GM13976 (cell line): ENCODE results near the gene ARFGAP2.

Experiments used
- DNase-seq: peaks from one replicate; pipeline ENCODE4 v3.0.0; 2012; ENCODE audit warnings: low spot score
- CTCF ChIP-seq: IDR thresholded peaks from 2 replicates; pipeline ENCODE4 v1.5.1; 2012; ENCODE audit warnings: borderline replicate concordance, mild to moderate bottlenecking; ENCODE audit not compliant: insufficient read depth; ENCODE audit errors: extremely low read depth, missing control alignments, control extremely low read depth
- in situ Hi-C: fragments of 300-500 bp; cut with MboI; formaldehyde crosslinking; loops from one replicate; pipeline ENCODE4 v1.12.0; 2022; ENCODE audit warnings: low sequenced_read_pairs, mixed read lengths, inconsistent platforms; ENCODE audit not compliant: unreplicated experiment

ARFGAP2 gene

GRCh38 chr11:47171061-47171838 lies 5.4 kb downstream of the ARFGAP2 start:
- TF ChIP-seq CTCF, result no peak
- in situ Hi-C loops, result no loop called here
- DNase-seq, result no peak

- DNase-seq, result no peak
- in situ Hi-C loops, result no loop called here
- TF ChIP-seq CTCF, result no peak
Measured at GRCh38 chr11:47166368-47166767, 10.3 kb downstream of the ARFGAP2 start.

- TF ChIP-seq CTCF, result no peak
- DNase-seq, result no peak
- in situ Hi-C loops, result no loop called here
Measured at GRCh38 chr11:47165253-47165840, 11.3 kb downstream of the ARFGAP2 start.

- DNase-seq, result no peak
- in situ Hi-C loops, result no loop called here
Measured at GRCh38 chr11:47164321-47164720, 12.4 kb downstream of the ARFGAP2 start.

GRCh38 chr11:47163898-47164297 lies 12.8 kb downstream of the ARFGAP2 start:
- in situ Hi-C loops, result no loop called here
- DNase-seq, result no peak
- no peak for TF ChIP-seq CTCF

More at GRCh38 chr11:47164321-47164720, 12.4 kb downstream of the ARFGAP2 start:
- no peak for TF ChIP-seq CTCF

GRCh38 chr11:47163193-47163592 lies 13.5 kb downstream of the ARFGAP2 start:
- no peak for TF ChIP-seq CTCF
- in situ Hi-C loops, result no loop called here
- DNase-seq, result no peak
